Measurements from ENCODE around the gene LIPH.

DNA sequence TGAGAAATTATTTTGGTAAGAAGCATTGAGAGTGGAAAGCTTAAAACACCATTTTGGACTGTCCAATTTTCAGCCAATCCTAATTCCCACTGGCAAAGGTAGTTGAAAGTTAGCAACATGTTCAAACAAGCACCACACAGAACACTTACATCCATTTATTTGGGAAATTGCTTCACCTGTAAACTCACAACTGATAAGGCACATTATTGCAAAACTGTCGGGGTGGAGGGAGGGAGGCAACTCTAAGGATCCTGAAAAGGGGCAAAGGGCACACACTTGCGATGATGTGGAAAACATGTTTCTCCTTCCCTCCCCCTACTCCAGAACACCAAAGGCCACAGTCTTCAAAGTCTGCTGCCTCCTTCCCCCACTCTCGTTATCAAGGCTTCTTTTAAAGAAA is 62.9 kb downstream of the LIPH start:
- TF ChIP-seq, protein P1, sequence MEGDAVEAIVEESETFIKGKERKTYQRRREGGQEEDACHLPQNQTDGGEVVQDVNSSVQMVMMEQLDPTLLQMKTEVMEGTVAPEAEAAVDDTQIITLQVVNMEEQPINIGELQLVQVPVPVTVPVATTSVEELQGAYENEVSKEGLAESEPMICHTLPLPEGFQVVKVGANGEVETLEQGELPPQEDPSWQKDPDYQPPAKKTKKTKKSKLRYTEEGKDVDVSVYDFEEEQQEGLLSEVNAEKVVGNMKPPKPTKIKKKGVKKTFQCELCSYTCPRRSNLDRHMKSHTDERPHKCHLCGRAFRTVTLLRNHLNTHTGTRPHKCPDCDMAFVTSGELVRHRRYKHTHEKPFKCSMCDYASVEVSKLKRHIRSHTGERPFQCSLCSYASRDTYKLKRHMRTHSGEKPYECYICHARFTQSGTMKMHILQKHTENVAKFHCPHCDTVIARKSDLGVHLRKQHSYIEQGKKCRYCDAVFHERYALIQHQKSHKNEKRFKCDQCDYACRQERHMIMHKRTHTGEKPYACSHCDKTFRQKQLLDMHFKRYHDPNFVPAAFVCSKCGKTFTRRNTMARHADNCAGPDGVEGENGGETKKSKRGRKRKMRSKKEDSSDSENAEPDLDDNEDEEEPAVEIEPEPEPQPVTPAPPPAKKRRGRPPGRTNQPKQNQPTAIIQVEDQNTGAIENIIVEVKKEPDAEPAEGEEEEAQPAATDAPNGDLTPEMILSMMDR (IDR thresholded peaks at IDR 0.05; ENCODE audit: low read depth, low read length): no peak
- no peak for TF ChIP-seq EZH2phosphoT487 (IDR thresholded peaks at IDR 0.05; ENCODE audit: low read depth)

Measured in OCI-LY3 (cell line).